ENCODE measurements around the gene FTO.

DNA sequence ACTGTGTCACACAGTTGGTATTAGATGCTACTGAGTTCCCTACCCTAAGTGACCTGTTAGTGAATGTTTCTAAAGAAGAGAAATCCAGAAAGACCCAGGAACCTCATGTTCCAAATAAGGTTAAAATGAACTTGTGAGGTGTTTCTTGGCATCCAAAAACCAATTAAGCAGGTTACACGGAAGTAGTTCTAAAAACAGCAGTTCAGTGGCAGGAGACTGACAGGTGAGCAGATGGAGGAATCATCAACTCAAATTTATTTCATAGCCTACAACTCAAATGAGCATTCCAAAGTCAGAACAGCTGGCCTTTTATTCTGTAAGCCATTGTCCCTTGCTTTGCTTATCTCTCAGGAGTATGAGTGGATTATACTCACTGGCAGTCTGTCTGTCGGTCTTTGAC lies 394.3 kb downstream of the FTO start:
- TF ChIP-seq, protein P1, sequence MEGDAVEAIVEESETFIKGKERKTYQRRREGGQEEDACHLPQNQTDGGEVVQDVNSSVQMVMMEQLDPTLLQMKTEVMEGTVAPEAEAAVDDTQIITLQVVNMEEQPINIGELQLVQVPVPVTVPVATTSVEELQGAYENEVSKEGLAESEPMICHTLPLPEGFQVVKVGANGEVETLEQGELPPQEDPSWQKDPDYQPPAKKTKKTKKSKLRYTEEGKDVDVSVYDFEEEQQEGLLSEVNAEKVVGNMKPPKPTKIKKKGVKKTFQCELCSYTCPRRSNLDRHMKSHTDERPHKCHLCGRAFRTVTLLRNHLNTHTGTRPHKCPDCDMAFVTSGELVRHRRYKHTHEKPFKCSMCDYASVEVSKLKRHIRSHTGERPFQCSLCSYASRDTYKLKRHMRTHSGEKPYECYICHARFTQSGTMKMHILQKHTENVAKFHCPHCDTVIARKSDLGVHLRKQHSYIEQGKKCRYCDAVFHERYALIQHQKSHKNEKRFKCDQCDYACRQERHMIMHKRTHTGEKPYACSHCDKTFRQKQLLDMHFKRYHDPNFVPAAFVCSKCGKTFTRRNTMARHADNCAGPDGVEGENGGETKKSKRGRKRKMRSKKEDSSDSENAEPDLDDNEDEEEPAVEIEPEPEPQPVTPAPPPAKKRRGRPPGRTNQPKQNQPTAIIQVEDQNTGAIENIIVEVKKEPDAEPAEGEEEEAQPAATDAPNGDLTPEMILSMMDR (IDR thresholded peaks at IDR 0.05; ENCODE audit: poor library complexity), result no peak
- no peak for TF ChIP-seq EZH2 (IDR thresholded peaks at IDR 0.05; ENCODE audit: borderline replicate concordance)
- no peak for TF ChIP-seq EZH2phosphoT487 (IDR thresholded peaks at IDR 0.05; ENCODE audit: low read depth, severe bottlenecking, unreplicated experiment)

Measured in hepatocyte (in vitro differentiated cells).